ENCODE results near the gene SAMD4A.

The SAMD4A gene

DNA sequence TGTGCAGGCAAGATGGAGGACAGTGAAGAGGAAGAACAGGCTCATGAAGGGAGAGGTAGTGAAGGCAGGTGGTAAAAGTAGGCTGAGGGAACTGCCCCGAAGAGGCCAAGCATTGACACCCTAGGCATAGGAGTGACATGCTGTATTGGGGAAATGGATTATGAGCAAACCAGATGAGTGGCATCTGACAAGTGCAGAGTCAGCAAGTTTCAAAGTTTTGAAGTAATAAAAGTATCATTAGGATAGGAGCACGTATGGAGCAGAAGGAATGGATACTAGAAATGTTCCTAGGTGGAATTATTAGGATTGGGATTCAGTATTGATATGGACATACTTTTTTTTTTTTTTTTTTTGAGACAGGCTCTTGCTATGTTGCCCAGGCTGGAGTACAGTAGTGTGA is 139.8 kb downstream of the SAMD4A start:
- peaks cover 3% of the 10 kb centered on the region; the same call in 1 of the 2 replicates for H3K36me3 ChIP-seq (ENCODE audit: control insufficient read depth, insufficient read depth, low read length)
- H3K4me3 ChIP-seq (ENCODE audit: low read depth, low read length): no peak overlapping the region
- no peak overlapping the region for H3K9ac ChIP-seq (ENCODE audit: low read length)
- H3K27me3 ChIP-seq (ENCODE audit: control insufficient read depth, insufficient read depth, low read length): no peaks in the 10 kb centered on the region
- no peaks in the 10 kb centered on the region for H3K9me3 ChIP-seq (ENCODE audit: control insufficient read depth, insufficient read depth, low read depth, low read length)
- no peak overlapping the region for H3K27ac ChIP-seq (ENCODE audit: low read depth, low read length)
- H3K4me1 ChIP-seq (ENCODE audit: control insufficient read depth, insufficient read depth, low read length): no peaks in the 10 kb centered on the region

DNA sequence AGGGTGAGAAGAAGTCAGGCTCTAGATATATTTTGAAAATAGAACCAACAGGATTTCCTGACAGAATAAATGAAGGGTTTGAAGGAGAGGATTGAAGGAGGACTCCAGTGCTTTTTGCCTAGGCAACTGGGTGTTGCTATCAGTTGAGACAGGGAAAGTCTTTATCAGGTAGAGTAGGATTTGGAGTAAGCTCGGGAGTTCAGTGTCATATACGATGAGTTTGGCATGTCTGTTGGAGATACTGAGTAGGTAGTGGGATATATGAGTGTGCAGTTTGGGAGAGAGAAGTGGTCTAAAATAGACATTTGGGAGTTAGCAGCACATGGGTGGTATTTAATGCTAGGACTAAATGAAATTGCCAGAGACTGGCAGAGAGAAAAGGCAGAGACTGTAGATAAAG is 141.2 kb downstream of the SAMD4A start:
- H3K36me3 ChIP-seq (ENCODE audit: control insufficient read depth, insufficient read depth, low read length): peaks cover under 1% of the 10 kb centered on the region; the same call in 1 of the 2 replicates
- no peak overlapping the region for H3K9ac ChIP-seq (ENCODE audit: low read length)
- no peaks in the 10 kb centered on the region for H3K9me3 ChIP-seq (ENCODE audit: control insufficient read depth, insufficient read depth, low read depth, low read length)
- no peaks in the 10 kb centered on the region for H3K4me1 ChIP-seq (ENCODE audit: control insufficient read depth, insufficient read depth, low read length)
- H3K27ac ChIP-seq (ENCODE audit: low read depth, low read length): no peak overlapping the region
- no peak overlapping the region for H3K4me3 ChIP-seq (ENCODE audit: low read depth, low read length)
- no peaks in the 10 kb centered on the region for H3K27me3 ChIP-seq (ENCODE audit: control insufficient read depth, insufficient read depth, low read length)

DNA sequence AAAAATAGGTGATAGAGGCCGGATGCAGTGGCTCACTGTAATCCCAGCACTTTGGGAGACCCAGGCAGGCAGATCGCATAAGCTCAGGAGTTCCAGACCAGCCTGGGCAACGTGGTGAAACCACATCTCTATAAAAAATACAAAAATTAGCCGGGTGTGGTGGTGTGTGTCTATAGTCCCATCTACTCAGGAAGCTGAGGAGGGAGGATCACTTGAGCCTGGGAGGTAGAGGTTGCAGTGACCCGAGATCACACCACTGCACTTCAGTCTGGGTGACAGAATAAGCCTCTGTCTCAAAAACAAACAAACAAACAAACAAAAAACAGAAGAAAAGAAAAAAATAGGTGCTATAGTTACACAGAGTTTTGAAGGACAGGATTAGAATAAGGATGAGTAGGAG is 142.1 kb downstream of the SAMD4A start:
- no peak overlapping the region for H3K9ac ChIP-seq (ENCODE audit: low read length)
- H3K36me3 ChIP-seq (ENCODE audit: control insufficient read depth, insufficient read depth, low read length): no peaks in the 10 kb centered on the region; the same call in 1 of the 2 replicates
- H3K27ac ChIP-seq (ENCODE audit: low read depth, low read length): no peak overlapping the region
- H3K4me1 ChIP-seq (ENCODE audit: control insufficient read depth, insufficient read depth, low read length): no peaks in the 10 kb centered on the region
- no peaks in the 10 kb centered on the region for H3K9me3 ChIP-seq (ENCODE audit: control insufficient read depth, insufficient read depth, low read depth, low read length)
- H3K27me3 ChIP-seq (ENCODE audit: control insufficient read depth, insufficient read depth, low read length): no peaks in the 10 kb centered on the region
- no peak overlapping the region for H3K4me3 ChIP-seq (ENCODE audit: low read depth, low read length)

DNA sequence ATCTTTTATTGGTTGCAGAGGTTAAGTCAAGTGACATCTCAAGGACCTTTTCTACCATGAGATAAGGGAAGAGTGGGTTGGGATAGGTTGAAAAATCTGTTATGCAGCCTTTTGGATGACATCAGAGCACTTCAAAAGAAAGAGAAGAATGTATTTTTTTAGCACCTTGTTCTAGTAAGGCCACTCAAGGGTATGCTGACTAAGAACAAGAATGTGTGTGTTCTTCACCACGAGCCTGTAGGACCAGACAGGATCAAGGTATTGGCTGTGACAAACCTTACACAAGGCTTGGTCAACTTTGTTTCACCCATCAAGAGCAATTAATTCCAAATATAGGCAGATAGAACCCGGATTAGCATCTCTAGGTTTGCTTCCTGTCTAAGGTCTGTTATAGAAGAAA is 142.5 kb downstream of the SAMD4A start:
- no peak overlapping the region for H3K4me3 ChIP-seq (ENCODE audit: low read depth, low read length)
- H3K27me3 ChIP-seq (ENCODE audit: control insufficient read depth, insufficient read depth, low read length): no peaks in the 10 kb centered on the region
- H3K4me1 ChIP-seq (ENCODE audit: control insufficient read depth, insufficient read depth, low read length): no peaks in the 10 kb centered on the region
- H3K9me3 ChIP-seq (ENCODE audit: control insufficient read depth, insufficient read depth, low read depth, low read length): no peaks in the 10 kb centered on the region
- H3K36me3 ChIP-seq (ENCODE audit: control insufficient read depth, insufficient read depth, low read length): no peaks in the 10 kb centered on the region; the same call in 1 of the 2 replicates
- no peak overlapping the region for H3K27ac ChIP-seq (ENCODE audit: low read depth, low read length)
- no peak overlapping the region for H3K9ac ChIP-seq (ENCODE audit: low read length)

DNA sequence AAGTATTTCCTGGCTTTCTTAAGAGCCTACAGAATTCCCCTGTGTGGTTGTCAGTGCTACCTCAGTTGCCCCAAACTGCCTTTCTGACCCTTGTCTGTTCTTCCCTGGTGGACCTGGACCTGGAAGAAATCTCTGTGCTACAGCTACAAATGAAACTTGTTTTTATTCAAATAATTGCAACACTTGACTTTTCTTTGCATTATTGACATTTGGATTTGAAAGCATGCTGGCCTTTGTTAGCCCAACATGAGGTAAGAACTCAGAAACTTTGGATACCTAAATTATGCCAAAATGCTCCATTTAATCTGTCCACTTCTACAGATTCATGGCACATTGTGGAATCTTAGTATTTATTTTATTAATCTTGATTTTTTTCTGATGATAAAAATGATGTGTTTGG is 142.9 kb downstream of the SAMD4A start:
- Histone ChIP-seq H3K9me3 (ENCODE audit: control insufficient read depth, insufficient read depth, low read depth, low read length) (no peaks in the 10 kb centered on the region), H3K36me3 (ENCODE audit: control insufficient read depth, insufficient read depth, low read length) (no peaks in the 10 kb centered on the region; the same call in 1 of the 2 replicates), H3K27ac (ENCODE audit: low read depth, low read length) (no peak overlapping the region), H3K4me1 (ENCODE audit: control insufficient read depth, insufficient read depth, low read length) (no peaks in the 10 kb centered on the region), H3K27me3 (ENCODE audit: control insufficient read depth, insufficient read depth, low read length) (no peaks in the 10 kb centered on the region), H3K9ac (ENCODE audit: low read length) (no peak overlapping the region), H3K4me3 (ENCODE audit: low read depth, low read length) (no peak overlapping the region)

DNA sequence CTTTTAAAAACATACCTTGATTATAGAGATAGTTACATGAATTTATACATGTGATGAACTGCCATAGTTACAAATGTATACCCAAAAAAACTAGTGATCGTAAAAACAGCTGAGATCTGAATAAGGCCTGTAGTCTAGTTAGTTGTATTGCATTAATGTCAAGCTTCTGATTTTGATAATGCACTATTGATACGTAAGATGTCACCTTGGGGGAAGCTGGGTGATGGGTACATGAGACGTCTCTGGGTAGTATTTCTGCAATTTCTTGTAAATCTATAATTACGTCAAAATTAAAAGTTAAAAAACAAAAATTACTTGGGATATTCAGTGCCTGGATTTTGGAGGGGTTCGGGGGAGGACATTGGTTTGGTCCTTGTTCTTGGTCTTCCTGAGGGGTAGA is 144.4 kb downstream of the SAMD4A start:
- no peak overlapping the region for H3K27ac ChIP-seq (ENCODE audit: low read depth, low read length)
- H3K4me1 ChIP-seq (ENCODE audit: control insufficient read depth, insufficient read depth, low read length): no peaks in the 10 kb centered on the region
- H3K9me3 ChIP-seq (ENCODE audit: control insufficient read depth, insufficient read depth, low read depth, low read length): no peaks in the 10 kb centered on the region
- no peak overlapping the region for H3K4me3 ChIP-seq (ENCODE audit: low read depth, low read length)
- no peaks in the 10 kb centered on the region for H3K27me3 ChIP-seq (ENCODE audit: control insufficient read depth, insufficient read depth, low read length)
- H3K9ac ChIP-seq (ENCODE audit: low read length): no peak overlapping the region
- no peaks in the 10 kb centered on the region; the same call in 1 of the 2 replicates for H3K36me3 ChIP-seq (ENCODE audit: control insufficient read depth, insufficient read depth, low read length)

DNA sequence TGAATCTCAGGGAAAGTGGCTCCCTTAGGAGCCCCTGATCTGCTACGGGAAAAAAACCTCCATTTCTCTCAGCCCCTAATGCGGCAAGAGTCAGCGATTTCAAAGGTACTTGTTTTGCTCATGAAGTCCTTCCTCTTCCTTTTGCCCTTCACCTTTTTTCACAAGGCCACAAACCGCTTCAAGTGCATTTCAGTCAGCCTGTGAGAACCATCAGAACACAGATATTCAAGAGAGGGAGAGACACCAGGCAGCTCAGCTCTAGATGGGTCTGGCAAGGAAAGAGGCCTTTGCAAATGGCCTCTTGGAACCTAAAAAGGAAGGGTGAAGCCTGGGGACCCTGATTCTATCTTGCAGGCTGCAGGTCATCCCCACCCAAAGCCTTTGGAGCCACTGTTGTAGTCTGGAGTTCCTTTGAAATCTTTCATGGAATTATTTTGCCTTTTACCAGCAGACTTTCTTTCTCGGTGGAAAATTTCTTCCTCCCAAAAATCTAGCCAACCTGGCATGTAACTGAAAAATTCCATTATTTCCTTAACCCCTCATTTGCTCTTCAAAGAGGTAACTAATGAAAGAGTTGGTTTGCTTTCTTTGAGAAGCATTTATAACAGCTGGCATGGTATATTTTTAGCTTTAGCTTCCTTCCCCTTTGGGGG is 145.0 kb downstream of the SAMD4A start:
- no peak overlapping the region for H3K4me3 ChIP-seq (ENCODE audit: low read depth, low read length)

DNA sequence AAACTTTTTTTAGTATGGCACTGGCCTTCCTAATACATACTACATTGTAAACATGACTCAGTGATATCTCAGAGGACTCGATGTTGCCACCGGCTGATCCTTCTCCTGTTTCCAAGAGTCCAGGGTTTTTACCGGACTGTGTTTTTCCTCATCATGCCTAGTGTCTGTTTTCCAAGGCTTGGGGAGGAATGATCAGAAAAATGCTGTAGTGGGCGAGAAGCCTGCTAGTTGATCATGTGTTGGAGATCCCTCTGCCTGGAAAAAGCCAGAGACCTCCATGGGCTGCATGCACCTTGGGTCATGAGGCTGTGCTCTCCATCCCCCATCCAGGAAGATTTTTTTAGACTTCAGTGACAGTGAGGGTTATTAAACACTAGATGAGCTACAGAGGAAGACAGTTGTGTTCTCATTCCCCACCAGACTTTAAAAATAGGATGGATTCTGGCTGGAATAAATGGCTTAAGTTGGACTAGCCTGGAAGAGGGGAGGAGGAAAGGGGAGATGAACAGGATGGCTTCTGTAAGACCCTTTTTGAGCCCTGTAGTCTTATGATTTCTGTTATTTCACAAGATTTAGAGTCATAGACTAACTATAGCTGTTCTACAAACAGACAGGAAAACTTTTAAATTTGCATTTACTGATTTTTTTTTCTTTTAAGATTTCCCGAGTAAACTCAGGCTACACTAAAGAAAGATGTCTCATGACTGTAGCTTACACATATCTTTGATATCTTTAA is 145.7 kb downstream of the SAMD4A start:
- no peak overlapping the region for H3K9ac ChIP-seq (ENCODE audit: low read length)
- H3K27ac ChIP-seq (ENCODE audit: low read depth, low read length): no peak overlapping the region
- H3K4me3 ChIP-seq (ENCODE audit: low read depth, low read length): no peak overlapping the region

More for the DNA sequence above, 145.0 kb downstream of the SAMD4A start:
- Histone ChIP-seq H3K36me3 (ENCODE audit: control insufficient read depth, insufficient read depth, low read length) (no peaks in the 10 kb centered on the region; the same call in 1 of the 2 replicates), H3K27me3 (ENCODE audit: control insufficient read depth, insufficient read depth, low read length) (no peaks in the 10 kb centered on the region), H3K9me3 (ENCODE audit: control insufficient read depth, insufficient read depth, low read depth, low read length) (no peaks in the 10 kb centered on the region), H3K4me1 (ENCODE audit: control insufficient read depth, insufficient read depth, low read length) (no peaks in the 10 kb centered on the region), H3K9ac (ENCODE audit: low read length) (no peak overlapping the region), H3K27ac (ENCODE audit: low read depth, low read length) (no peak overlapping the region)

DNA sequence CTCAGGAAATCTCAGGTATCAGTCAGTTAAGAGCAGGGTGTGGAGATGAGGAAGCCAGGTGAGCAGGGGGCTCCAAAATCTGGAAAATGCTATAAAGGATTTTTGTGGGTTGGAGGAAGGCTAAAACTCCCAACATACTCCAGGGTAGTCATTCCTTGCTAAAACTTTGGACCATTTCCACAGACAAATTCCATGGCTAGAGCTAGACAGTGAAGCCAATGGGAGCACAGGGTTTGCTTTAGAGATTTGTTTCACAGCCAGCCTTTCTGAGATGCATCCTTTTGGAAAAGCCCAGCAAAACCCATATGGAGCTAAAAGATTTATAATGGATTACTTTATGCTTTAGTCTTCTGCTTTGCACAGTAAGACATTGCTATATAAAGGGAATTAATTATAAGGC is 146.5 kb downstream of the SAMD4A start:
- no peaks in the 10 kb centered on the region for H3K9me3 ChIP-seq (ENCODE audit: control insufficient read depth, insufficient read depth, low read depth, low read length)
- no peak overlapping the region for H3K4me3 ChIP-seq (ENCODE audit: low read depth, low read length)
- no peaks in the 10 kb centered on the region for H3K27me3 ChIP-seq (ENCODE audit: control insufficient read depth, insufficient read depth, low read length)
- no peak overlapping the region for H3K27ac ChIP-seq (ENCODE audit: low read depth, low read length)
- H3K4me1 ChIP-seq (ENCODE audit: control insufficient read depth, insufficient read depth, low read length): no peaks in the 10 kb centered on the region
- no peak overlapping the region for H3K9ac ChIP-seq (ENCODE audit: low read length)
- H3K36me3 ChIP-seq (ENCODE audit: control insufficient read depth, insufficient read depth, low read length): no peaks in the 10 kb centered on the region; the same call in 1 of the 2 replicates

More for the DNA sequence above, 145.7 kb downstream of the SAMD4A start:
- no peaks in the 10 kb centered on the region for H3K9me3 ChIP-seq (ENCODE audit: control insufficient read depth, insufficient read depth, low read depth, low read length)
- H3K4me1 ChIP-seq (ENCODE audit: control insufficient read depth, insufficient read depth, low read length): no peaks in the 10 kb centered on the region
- H3K27me3 ChIP-seq (ENCODE audit: control insufficient read depth, insufficient read depth, low read length): no peaks in the 10 kb centered on the region
- H3K36me3 ChIP-seq (ENCODE audit: control insufficient read depth, insufficient read depth, low read length): no peaks in the 10 kb centered on the region; the same call in 1 of the 2 replicates

DNA sequence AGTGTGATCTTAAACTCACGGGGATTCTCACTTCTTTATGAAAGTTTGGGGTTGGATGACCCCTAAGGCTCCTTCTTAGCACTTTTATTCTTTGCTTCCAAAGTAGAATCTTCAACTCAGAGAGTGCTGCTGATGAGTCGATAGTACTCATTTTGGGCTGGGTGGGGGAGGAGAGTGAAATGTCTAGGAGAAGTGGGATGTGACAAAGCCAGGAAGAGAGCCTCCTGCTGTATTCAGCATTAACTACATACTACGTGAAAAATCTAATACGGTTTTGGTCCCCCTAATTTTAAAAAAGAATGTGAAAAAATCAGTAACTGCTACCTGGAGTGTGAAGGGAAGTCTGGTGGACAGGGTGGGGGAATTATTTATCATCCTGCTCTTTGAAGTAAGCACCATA is 148.3 kb downstream of the SAMD4A start:
- Histone ChIP-seq H3K4me1 (ENCODE audit: control insufficient read depth, insufficient read depth, low read length) (no peaks in the 10 kb centered on the region), H3K36me3 (ENCODE audit: control insufficient read depth, insufficient read depth, low read length) (no peaks in the 10 kb centered on the region; the same call in 1 of the 2 replicates), H3K27ac (ENCODE audit: low read depth, low read length) (no peak overlapping the region), H3K9ac (ENCODE audit: low read length) (no peak overlapping the region), H3K27me3 (ENCODE audit: control insufficient read depth, insufficient read depth, low read length) (no peaks in the 10 kb centered on the region), H3K9me3 (ENCODE audit: control insufficient read depth, insufficient read depth, low read depth, low read length) (no peaks in the 10 kb centered on the region), H3K4me3 (ENCODE audit: low read depth, low read length) (no peak overlapping the region)

DNA sequence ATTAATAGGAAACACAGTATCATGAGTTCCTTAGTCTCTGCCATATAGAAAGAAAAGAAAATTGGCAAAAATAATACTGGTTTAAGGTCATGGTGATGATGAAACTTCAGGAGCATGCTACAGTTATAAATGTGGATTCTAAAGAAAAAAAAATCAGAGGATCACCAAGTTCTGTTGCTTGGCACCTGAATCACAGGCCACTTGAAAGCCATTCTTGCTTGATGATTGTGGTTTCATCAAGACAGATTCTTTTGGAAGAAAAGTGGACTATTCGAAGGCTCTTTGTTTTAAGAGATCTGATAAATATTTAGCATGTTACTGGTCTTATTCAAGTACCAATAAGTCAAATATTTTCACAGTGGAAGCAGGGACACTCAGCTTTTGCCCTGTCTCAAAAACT is 148.9 kb downstream of the SAMD4A start:
- no peak overlapping the region for H3K9ac ChIP-seq (ENCODE audit: low read length)
- no peak overlapping the region for H3K27ac ChIP-seq (ENCODE audit: low read depth, low read length)
- H3K27me3 ChIP-seq (ENCODE audit: control insufficient read depth, insufficient read depth, low read length): no peaks in the 10 kb centered on the region
- H3K4me3 ChIP-seq (ENCODE audit: low read depth, low read length): no peak overlapping the region
- H3K36me3 ChIP-seq (ENCODE audit: control insufficient read depth, insufficient read depth, low read length): no peaks in the 10 kb centered on the region; the same call in 1 of the 2 replicates
- H3K9me3 ChIP-seq (ENCODE audit: control insufficient read depth, insufficient read depth, low read depth, low read length): no peaks in the 10 kb centered on the region
- H3K4me1 ChIP-seq (ENCODE audit: control insufficient read depth, insufficient read depth, low read length): no peaks in the 10 kb centered on the region
